DND-41 (cell line): Measurements from ENCODE around the gene HMMR.
"Not testable (repeated sequence)": the region's sequence is repeated elsewhere in the genome, so short reads cannot be mapped to it uniquely, and the experiment has no call there.

ENCODE experiments used
- EZH2 ChIP-seq: IDR thresholded peaks from 3 replicates; pipeline ENCODE4 v1.6.1; 2012; ENCODE audit warnings: borderline replicate concordance, low read depth, mild to moderate bottlenecking, moderate library complexity, low read length, inconsistent platforms; ENCODE audit not compliant: severe bottlenecking
- TF ChIP-seq, protein P1 (sequence below): IDR thresholded peaks from 2 replicates; pipeline ENCODE4 v1.5.1; 2012; ENCODE audit warnings: borderline replicate concordance, low read length, moderate library complexity, mild to moderate bottlenecking; ENCODE audit not compliant: poor library complexity, severe bottlenecking; ENCODE audit errors: extremely low read depth

DNA sequence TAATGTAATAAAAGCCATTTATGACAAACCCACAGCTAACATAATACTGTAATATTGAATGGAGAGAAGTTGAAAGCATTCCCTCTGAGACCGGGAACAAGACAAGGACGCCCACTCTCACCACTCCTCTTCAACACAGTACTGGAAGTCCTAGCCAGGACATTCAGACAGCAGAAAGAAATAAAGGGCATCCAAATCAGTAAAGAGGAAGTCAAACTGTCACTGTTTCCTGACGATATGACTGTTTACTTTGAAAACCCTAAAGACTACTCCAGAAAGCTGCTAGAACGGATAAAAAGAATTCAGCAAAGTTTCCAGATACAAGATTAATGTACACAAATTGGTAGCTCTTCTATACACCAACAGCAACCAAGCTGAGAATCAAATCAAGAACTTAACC is 34.3 kb upstream of the HMMR start:
- TF ChIP-seq, protein P1, sequence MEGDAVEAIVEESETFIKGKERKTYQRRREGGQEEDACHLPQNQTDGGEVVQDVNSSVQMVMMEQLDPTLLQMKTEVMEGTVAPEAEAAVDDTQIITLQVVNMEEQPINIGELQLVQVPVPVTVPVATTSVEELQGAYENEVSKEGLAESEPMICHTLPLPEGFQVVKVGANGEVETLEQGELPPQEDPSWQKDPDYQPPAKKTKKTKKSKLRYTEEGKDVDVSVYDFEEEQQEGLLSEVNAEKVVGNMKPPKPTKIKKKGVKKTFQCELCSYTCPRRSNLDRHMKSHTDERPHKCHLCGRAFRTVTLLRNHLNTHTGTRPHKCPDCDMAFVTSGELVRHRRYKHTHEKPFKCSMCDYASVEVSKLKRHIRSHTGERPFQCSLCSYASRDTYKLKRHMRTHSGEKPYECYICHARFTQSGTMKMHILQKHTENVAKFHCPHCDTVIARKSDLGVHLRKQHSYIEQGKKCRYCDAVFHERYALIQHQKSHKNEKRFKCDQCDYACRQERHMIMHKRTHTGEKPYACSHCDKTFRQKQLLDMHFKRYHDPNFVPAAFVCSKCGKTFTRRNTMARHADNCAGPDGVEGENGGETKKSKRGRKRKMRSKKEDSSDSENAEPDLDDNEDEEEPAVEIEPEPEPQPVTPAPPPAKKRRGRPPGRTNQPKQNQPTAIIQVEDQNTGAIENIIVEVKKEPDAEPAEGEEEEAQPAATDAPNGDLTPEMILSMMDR: not testable (repeated sequence)
- not testable (repeated sequence) for TF ChIP-seq EZH2
